ENCODE results near the gene LCN15.

LCN15 gene

GRCh38 chr9:136710543-136710942, 53.8 kb downstream of the LCN15 start:
- peaks cover 0 to 14% of the 10 kb centered on the region in 2 experiments; a peak in 2 of 3 replicates for H3K36me3 ChIP-seq (ENCODE audit: control insufficient read depth in 2 of 2, insufficient read depth in 1 of 2, low read length in 2 of 2)
- H3K9me3 ChIP-seq (ENCODE audit: control insufficient read depth, insufficient read depth, low read depth, low read length): no peaks in the 10 kb centered on the region
- CTCF ChIA-PET: interaction anchor here (0.6 kb wide), 1 partner anchor 13 kb away, joined by 3 read pairs; no protein-coding TSS in a partner anchor
- no peak overlapping the region for H3K4me3 ChIP-seq (ENCODE audit: low read depth, low read length)
- no peaks in the 10 kb centered on the region for H3K4me1 ChIP-seq (ENCODE audit: control insufficient read depth, insufficient read depth, low read length)
- TF ChIP-seq GLIS2 (tag by site-specific recombination; IDR thresholded peaks at IDR 0.05): no peak
- no peak for TF ChIP-seq KLF16 (tag by site-specific recombination; IDR thresholded peaks at IDR 0.05)
- no peak for TF ChIP-seq ZNF626 (tag by site-specific recombination; IDR thresholded peaks at IDR 0.05)
- TF ChIP-seq ZNF223 (tag by site-specific recombination; IDR thresholded peaks at IDR 0.05): no peak
- TF ChIP-seq ZNF157 (tag by site-specific recombination; IDR thresholded peaks at IDR 0.05): no peak
- TF ChIP-seq, protein P1, sequence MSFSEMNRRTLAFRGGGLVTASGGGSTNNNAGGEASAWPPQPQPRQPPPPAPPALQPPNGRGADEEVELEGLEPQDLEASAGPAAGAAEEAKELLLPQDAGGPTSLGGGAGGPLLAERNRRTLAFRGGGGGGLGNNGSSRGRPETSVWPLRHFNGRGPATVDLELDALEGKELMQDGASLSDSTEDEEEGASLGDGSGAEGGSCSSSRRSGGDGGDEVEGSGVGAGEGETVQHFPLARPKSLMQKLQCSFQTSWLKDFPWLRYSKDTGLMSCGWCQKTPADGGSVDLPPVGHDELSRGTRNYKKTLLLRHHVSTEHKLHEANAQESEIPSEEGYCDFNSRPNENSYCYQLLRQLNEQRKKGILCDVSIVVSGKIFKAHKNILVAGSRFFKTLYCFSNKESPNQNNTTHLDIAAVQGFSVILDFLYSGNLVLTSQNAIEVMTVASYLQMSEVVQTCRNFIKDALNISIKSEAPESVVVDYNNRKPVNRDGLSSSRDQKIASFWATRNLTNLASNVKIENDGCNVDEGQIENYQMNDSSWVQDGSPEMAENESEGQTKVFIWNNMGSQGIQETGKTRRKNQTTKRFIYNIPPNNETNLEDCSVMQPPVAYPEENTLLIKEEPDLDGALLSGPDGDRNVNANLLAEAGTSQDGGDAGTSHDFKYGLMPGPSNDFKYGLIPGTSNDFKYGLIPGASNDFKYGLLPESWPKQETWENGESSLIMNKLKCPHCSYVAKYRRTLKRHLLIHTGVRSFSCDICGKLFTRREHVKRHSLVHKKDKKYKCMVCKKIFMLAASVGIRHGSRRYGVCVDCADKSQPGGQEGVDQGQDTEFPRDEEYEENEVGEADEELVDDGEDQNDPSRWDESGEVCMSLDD (tag by site-specific recombination; IDR thresholded peaks at IDR 0.05): no peak
- TF ChIP-seq ZBTB48 (tag by site-specific recombination; IDR thresholded peaks at IDR 0.05): no peak
- POLR2A ChIA-PET: interaction anchor here (6.4 kb wide), 1 partner anchor 18 kb away, joined by 79 read pairs; no protein-coding TSS in a partner anchor
- H3K27ac ChIP-seq (ENCODE audit: extremely low read depth, low read depth, low read length): no peak overlapping the region

Measured in HEK293 (cell line).